ENCODE results near the gene PLGLB2. TPM values are rescaled to one million over a fixed set of nuclear protein-coding genes. Genes with fewer than 3 reads are reported as not detected.

Gene PLGLB2
- total RNA-seq, 1 donor from 2014 or later: 1.8 TPM

Other genes with a start within 250 kb of the PLGLB2 start
- 1.5 TPM for gene RGPD2, start 77.7 kb downstream of the PLGLB2 start, total RNA-seq

All from lower lobe of right lung (tissue), 1 donor.